Activated naive CD8-positive, alpha-beta T cell treated with anti-CD3 and anti-CD28 coated beads, Interleukin-2, amount 50 U/mL, for 24 hours (primary cell): ENCODE data around the gene CLCNKB.
A peak's percentile ranks its signal among the peaks of the same experiment; 100 is the strongest.

Experiments
- ATAC-seq: fragments of 150-1000 bp; cut with Tn5 transposase; one replicate; pipeline ENCODE4 v1.10.0; 2021
- DNase-seq: peaks from one replicate; pipeline ENCODE4 v3.0.0; 2021
- H3K27ac Mint-ChIP-seq: one replicate; pipeline ENCODE4 v1.8.0; 2021; ENCODE audit warnings: mild to moderate bottlenecking, mixed read lengths
- H3K27me3 Mint-ChIP-seq: one replicate; pipeline ENCODE4 v1.8.0; 2021; ENCODE audit warnings: mixed read lengths
- H3K36me3 Mint-ChIP-seq: one replicate; pipeline ENCODE4 v1.8.0; 2021; ENCODE audit warnings: low read depth, mixed read lengths
- H3K4me1 Mint-ChIP-seq: one replicate; pipeline ENCODE4 v1.8.0; 2021; ENCODE audit warnings: mixed read lengths
- H3K4me3 Mint-ChIP-seq: one replicate; pipeline ENCODE4 v1.8.0; 2021; ENCODE audit warnings: mild to moderate bottlenecking, moderate library complexity, mixed read lengths
- H3K9me3 Mint-ChIP-seq: one replicate; pipeline ENCODE4 v1.8.0; 2021; ENCODE audit warnings: mixed read lengths

Gene CLCNKB

GRCh38 chr1:16093611-16094010 lies 50.0 kb downstream of the CLCNKB start:
- H3K27ac Mint-ChIP-seq, result no peak overlapping the region
- no peaks in the 10 kb centered on the region for H3K4me1 Mint-ChIP-seq
- no peak for DNase-seq
- no peak for ATAC-seq
- H3K36me3 Mint-ChIP-seq, result no peaks in the 10 kb centered on the region
- no peaks in the 10 kb centered on the region for H3K9me3 Mint-ChIP-seq
- no peak overlapping the region for H3K4me3 Mint-ChIP-seq
- H3K27me3 Mint-ChIP-seq, result peaks cover 6% of the 10 kb centered on the region

- Mint-ChIP-seq H3K9me3 (no peaks in the 10 kb centered on the region), H3K27me3 (peaks cover 6% of the 10 kb centered on the region), H3K4me3 (no peak overlapping the region), H3K4me1 (no peaks in the 10 kb centered on the region), H3K27ac (peak overlapping the region; percentile 46), H3K36me3 (no peaks in the 10 kb centered on the region)
- ATAC-seq (no peak), DNase-seq (no peak)
These were observed 51.0 kb downstream of the CLCNKB start for GRCh38 chr1:16094453-16095158.

- no peaks in the 10 kb centered on the region for H3K36me3 Mint-ChIP-seq
- H3K9me3 Mint-ChIP-seq, result no peaks in the 10 kb centered on the region
- peaks cover 6% of the 10 kb centered on the region for H3K27me3 Mint-ChIP-seq
- ATAC-seq, result no peak
- H3K4me1 Mint-ChIP-seq, result no peaks in the 10 kb centered on the region
- DNase-seq, result no peak
- no peak overlapping the region for H3K4me3 Mint-ChIP-seq
- no peak overlapping the region for H3K27ac Mint-ChIP-seq
These were observed 51.9 kb downstream of the CLCNKB start for GRCh38 chr1:16095447-16095846.

- Mint-ChIP-seq H3K9me3 (no peaks in the 10 kb centered on the region), H3K27ac (no peak overlapping the region)
- no peak for ATAC-seq
These were observed 55.8 kb downstream of the CLCNKB start for GRCh38 chr1:16099412-16099811.

GRCh38 chr1:16101623-16102022 lies 58.0 kb downstream of the CLCNKB start:
- H3K4me1 Mint-ChIP-seq, result no peaks in the 10 kb centered on the region
- ATAC-seq (no peak), DNase-seq (no peak)
- H3K36me3 Mint-ChIP-seq, result no peaks in the 10 kb centered on the region
- no peak overlapping the region for H3K4me3 Mint-ChIP-seq
- no peaks in the 10 kb centered on the region for H3K9me3 Mint-ChIP-seq
- H3K27me3 Mint-ChIP-seq, result peaks cover 10% of the 10 kb centered on the region
- no peak overlapping the region for H3K27ac Mint-ChIP-seq

More at GRCh38 chr1:16099412-16099811, 55.8 kb downstream of the CLCNKB start:
- DNase-seq, result no peak
- Mint-ChIP-seq H3K27me3 (peaks cover 12% of the 10 kb centered on the region), H3K4me3 (no peak overlapping the region), H3K4me1 (no peaks in the 10 kb centered on the region), H3K36me3 (no peaks in the 10 kb centered on the region)
